Measurements from ENCODE around the gene ITIH1.

GRCh38 chr3:52817860-52818259 lies 40.5 kb downstream of the ITIH1 start:
- TF ChIP-seq YY1 (IDR thresholded peaks at IDR 0.05; ENCODE audit: insufficient read depth, insufficient read length): no peak
- TF ChIP-seq SUZ12 (IDR thresholded peaks at IDR 0.05; ENCODE audit: extremely low read depth, insufficient read depth, insufficient read length): no peak
